ENCODE results near the gene KIFC3.
"Not testable (repeated sequence)": the region's sequence is repeated elsewhere in the genome, so short reads cannot be mapped to it uniquely, and the experiment has no call there.

KIFC3 gene

DNA sequence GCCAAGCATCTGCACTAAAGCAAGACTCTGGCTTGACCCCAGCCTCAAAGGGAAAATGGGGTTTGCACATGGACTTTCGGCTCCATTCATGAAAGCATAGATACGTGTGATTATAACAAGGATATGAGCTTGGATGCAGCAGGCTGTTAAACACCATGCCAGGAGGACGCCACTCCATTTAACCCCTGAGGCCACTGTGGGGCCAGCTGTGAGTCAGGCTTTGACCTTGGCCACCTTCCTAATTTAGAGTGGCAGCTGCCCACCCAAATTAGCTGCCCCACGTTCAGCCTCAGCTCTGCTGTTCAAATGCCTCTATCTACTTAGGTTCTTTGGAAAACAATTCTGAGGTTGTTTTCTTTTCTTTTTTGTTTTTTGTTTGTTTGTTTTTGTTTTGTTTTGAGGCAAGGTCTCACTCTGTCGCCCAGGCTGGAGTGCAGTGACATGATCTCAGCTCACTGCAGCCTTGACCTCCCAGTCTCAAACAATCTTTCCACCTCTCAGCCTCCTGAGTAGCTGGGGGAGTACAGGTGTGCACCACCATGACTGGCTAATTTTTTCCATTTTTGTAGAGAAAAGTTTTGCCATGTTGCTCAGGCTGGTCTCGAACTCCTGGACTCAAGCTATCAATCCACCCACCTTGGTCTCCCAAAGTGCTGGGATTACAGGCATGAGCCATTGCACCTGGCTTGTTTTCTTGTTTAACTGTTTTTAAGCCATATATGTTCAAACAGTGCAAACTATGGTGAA is 23.2 kb upstream of the KIFC3 start:
- DNase-seq (ENCODE audit: low read depth in 2 of 2): no peak

DNA sequence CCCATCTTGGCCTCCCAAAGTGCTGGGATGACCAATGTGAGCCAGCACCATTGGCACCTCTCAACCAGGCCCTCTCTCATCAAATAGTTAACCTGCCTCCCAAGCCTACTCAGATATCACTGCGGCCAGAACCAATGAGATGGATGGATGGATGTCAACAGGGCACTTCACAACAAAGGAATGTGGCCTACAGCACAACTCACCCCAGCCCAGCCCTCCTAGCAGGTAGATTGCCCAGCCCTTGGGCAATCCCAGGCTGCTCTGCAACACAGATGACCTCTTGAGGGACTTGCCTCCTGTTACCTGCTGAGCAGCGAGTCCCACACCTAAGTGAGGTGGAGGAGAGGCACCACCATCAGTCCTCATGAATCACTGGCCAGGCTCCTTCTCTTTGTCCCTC is 22.6 kb upstream of the KIFC3 start:
- DNase-seq (ENCODE audit: low read depth in 2 of 2): no peak

DNA sequence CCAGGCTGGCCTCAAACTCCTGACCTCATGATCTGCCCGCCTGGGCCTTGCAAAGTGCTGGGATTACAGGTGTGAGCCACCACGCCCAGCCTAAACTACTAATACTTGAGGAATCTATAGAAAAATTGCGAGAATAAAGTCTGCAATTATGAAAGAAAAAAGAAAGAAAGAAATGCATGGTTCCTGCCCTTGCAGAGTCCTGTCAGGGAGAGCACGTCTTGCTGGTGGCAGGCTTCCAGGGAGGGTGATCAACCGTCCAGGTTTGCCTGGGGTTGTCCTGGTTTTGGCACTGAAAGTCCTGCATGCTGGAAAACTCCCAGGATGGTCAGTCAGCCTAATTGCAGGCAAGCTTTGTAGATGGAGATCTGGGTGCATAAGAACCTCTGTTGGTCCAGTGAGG is 21.5 kb upstream of the KIFC3 start:
- no peak for DNase-seq (ENCODE audit: low read depth in 2 of 2)

DNA sequence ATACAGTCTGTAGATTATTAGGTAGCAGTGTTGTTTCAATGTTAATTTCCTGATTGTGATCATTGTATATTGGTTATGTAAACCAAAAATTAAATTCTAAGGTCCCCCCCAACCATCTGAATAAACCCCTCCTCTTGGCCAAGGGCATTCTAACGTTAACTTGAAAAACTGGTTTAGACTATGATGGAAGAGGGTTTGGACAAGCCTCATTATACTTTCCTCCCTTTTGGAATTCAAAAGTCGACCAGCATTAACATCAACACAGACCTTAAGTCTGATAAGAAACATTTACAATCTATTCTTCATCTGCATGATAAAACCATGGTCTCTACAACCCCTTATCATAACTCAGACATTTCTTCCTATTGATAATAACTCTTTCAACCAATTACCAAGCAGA is 20.6 kb upstream of the KIFC3 start:
- DNase-seq (ENCODE audit: low read depth in 2 of 2): no peak

DNA sequence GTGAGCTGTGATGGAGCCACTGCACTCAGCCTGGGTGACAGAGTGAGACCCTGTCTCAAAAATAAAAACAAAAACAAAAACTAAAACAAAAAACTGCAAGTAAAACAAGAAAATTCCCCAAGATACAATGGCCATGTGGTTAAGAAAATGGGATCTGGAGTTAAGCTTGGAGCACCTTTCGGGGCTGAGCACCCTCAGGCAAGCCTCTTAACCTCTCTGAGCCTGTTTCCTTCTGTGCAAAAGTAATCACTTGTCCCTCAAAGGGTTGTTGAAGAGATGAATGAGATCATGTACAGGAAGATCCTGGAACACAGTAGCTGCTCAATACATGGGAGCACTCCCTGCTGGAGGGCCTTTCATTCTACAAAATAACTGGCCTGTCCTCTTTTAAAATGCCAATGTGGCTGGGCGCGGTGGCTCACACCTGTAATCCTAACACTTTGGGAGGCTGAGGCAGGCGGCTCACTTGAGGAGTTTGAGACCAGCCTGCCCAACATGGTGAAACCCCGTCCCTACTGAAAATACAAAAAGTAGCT is 19.8 kb upstream of the KIFC3 start:
- DNase-seq (ENCODE audit: low read depth in 2 of 2): no peak

DNA sequence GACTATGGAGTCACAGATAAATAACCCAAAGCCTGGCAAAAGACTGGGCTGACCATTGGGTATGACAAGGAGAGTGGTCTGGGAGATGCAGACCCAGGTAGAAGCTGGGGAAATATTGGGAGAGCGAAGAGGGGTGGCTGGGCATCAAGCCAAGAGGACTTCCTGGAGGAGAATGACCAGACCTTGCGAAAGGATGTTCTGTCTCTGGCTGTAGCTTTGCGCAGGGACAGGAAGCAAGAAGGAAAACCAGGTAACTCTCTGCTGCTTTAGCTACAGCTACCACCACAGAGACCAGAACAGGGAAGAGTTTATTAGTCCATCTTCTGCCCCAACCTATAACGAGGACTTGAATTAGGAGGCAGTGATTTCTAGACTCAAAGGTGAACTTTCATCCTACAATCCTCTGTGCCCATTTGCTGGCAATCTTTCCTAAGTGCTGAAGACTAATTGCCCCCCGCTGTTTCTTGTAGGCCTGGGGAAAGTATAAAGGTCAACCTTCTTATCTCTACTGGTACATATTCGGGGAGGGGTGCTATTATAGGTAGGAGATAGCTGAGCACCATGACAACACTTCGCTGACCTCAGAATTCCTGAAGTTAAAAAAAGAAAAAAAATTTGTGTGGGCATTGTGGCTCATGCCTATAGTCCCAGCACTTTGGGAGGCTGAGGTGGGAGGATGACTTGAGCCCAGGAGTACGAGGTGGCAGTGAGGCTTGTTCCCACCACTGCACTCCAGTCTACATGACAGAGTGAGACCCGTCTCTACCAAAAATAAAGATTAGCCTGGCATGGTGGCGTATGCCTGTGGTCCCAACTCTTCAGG is 19.1 kb upstream of the KIFC3 start:
- DNase-seq (ENCODE audit: low read depth in 2 of 2): no peak

DNA sequence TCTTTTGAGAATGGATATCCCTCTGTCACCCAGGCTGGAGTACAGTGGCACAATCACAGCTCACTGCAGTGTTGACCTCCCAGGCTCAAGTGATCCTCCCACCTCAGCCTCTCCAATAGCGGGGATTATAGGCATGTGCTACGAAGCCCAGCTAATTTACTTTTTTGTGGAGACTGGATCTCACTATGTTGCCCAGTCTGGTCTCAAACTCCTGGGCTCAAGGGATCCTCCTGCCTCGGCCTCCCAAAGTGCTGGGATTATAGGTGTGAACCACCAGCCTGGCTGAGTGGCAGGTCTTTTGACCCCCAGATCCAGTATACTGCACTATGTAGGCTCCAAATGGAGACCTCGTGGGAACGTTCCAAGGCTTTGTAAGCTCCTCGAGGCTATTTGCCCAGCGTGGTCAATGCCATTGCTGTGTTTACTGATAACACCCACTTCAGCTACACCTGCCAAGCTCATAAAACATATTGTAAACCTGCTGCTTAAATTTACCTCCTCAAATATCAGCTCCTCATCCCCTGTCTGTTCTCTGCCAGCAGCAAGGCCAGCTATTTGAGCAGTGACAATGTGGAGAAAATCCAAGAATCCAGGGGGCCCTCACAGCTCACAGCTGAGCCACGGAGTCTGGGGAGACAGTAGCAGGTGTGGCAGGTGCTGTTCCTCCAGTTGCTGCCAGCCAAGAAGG is 16.2 kb upstream of the KIFC3 start:
- DNase-seq (ENCODE audit: low read depth in 2 of 2): no peak

DNA sequence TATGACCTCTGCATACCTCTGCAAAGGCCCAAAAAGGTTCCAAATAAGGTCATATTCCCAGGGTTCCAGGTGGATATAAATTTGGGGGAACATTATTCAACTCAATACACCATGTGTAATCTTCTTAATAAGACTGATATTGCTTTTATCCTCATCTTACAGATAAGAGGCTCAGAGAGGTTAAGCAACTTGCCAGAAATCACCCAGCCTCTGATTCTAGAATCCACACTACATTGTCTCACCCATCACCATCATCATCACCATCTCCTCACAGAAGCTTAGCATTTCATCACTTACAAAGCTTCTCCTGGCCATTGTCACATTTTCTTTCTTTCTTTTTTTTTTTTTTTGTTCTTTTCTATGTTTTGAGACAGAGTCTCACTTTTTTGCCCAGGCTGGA is 15.4 kb upstream of the KIFC3 start:
- no peak for DNase-seq (ENCODE audit: low read depth in 2 of 2)

DNA sequence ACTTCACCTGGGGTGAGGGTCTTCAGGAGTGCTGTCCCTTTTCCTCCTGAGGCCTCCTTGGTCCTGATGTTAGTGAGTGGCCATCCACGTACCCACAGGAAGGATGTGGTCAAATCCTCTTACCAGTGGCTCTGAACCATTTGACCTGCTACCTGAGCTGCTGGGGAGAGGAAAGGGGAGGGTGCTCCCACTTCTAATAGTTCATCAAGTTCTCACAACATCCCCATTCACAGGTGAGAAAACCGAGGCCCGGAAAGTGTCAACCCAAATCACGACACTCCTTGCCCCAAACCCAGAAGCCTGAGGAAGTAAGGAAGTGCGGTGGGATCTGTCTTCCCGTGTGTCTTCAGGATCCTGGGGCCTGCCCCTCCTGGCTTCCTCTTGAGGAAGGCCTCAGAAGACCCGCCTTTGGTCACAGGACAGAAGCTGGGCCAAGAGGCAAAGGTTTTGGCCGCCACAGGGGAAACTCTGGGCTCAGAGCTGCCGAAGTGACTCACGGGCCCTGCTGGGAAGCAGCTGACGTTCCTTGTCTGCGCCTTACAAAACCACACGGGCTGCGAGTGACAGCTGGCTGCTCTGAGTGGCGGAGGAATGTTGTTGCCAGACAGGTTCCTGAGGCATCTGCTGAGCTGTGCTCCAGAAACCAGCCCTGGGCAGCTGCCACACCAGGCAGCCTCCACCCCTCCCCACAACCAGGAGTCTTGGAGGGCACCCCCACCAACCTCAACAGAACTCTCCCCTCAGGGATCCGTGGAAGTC is 13.9 kb upstream of the KIFC3 start:
- DNase-seq (ENCODE audit: low read depth in 2 of 2): peak in 1 of 2 donors; percentile 14

DNA sequence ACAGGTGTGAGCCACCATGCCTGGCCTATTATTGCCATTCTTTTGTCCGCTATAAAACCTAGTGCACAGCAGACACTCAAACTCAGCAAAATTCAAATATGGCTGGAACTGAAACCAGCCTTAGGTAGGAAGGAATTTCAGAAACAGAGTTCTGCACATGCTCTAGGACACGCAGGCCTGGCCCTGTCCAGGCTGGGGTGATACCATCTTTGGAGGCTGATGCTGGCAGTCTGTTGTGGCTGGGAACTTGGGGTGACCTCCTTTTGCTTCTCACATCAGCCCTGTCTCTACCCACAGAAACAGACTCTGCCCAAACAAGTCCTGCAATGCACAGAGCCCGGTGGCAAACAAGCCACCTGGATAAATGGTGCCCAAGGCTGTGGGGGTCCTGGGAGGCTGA is 12.6 kb upstream of the KIFC3 start:
- no peak for DNase-seq (ENCODE audit: low read depth in 2 of 2)

DNA sequence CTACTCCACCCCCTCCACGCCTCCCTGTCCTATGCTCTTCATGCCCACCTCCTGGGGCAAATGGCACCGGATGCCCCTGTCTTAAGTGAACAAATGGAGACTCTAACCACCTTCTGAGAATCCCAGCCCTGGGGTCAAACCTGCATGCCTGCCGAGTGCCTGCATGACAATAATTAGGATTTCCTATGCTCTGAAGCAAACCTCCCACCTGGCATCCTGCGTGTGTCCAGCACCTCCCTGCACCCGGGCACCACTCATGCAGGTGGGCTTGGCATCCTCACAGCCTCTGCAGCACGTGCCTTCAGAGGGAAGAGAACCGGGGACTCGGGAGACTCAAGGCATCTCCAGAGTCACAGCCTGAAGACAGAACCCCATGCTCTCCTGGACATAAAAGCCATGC is 11.2 kb upstream of the KIFC3 start:
- no peak for DNase-seq (ENCODE audit: low read depth in 2 of 2)

DNA sequence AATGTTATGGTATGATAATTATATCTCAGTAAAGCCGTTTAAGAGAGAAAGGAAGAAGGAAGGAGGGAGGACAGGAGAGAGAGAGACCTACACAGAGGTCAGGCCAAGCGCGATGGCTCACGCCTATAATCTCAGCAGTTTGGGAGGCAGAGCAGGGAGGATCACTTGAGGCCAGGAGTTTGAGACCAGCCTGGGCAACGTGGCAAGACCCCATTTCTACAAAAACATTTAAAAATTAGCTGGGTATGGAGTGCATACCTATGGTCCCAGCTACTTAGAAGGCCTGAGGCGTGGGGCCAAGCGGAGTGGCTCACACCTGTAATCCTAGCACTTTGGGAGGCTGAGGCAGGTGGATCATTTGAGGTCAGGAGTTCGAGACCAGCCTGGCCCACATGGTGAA is 9.0 kb upstream of the KIFC3 start:
- not testable (repeated sequence) for DNase-seq (ENCODE audit: low read depth in 2 of 2)

DNA sequence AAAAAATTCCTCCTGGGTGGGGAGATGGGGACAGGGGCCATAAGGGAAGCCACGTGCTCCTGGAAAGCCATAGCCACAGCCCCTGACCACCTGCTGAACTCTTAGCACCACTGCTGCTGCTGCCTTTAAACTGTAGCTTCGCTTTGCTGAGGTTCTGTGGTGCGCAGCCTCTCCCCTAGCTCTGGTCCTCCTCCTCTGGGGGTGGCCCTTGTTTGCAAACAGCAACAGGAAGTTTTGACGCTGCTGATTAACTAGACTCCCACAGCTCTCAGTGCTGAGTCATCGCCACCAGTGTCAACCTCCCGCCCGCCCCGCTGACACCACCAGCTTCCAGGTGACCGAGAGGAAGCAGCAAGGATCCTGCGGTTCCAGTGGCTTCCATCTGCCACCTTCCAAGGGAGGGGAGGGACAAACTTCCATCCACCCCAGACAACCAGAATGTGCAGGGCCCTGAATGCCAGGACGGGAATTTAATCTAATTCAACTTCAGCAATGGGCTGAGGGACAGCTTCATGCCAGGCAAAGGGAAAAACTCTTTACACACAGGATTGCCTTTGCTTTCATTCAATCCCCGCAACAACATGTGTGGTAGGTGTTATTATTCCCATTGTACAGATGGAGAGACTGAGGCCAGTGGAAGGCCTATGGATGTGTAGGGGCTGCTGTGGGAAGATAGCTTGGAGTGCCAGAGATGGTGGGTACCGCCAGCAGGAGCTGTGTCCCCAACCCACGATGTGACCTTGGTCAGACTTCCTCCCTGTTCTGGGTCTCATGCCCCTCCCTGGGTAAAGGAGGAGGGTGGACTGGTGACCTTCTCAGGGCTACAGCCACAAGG is 8.1 kb upstream of the KIFC3 start:
- DNase-seq (ENCODE audit: low read depth in 2 of 2): peak; percentile 53 to 54

DNA sequence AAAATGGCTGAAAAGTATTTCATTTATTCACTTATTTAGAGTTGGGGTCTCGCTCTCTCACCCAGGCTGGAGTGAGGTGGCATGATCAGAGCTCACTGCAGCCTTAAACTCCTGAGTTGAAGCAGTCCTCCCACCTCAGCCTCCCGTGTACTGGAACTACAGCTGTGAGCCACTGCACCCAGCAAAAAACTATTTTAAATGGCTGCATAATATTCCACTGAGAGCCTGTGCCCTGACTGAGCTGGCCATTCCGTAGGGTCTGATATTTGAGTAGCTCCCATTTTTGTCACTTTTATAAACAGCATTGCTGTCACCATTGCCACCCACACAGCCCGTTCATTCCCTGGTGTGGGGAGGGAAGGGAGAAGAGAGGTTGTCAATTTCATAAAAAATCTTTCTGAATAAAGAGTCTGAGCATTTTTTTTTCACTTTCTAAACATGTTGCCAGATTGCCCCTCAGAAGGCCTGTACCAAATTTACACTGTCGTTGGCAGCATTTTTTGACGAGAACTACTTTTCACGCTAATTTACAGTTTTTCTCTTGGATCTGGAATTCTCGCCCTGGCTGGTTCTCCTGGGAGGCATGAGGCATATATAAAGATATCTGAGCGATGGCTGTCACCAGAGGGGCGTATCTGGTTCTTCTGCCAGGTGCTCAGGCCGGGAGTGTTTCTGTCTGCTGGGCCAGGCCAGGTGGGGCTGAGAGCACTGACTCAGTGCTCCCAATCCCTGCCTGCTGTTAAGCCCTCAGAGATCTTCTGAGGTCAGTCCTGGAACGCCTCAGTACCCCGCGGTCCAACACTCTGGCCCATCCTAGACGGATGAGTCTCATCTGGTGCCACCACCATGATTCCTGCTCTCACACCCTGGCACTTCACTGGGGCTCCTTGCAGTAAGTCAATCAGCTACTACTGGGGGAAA is 7.2 kb upstream of the KIFC3 start:
- DNase-seq (ENCODE audit: low read depth in 2 of 2): no peak

DNA sequence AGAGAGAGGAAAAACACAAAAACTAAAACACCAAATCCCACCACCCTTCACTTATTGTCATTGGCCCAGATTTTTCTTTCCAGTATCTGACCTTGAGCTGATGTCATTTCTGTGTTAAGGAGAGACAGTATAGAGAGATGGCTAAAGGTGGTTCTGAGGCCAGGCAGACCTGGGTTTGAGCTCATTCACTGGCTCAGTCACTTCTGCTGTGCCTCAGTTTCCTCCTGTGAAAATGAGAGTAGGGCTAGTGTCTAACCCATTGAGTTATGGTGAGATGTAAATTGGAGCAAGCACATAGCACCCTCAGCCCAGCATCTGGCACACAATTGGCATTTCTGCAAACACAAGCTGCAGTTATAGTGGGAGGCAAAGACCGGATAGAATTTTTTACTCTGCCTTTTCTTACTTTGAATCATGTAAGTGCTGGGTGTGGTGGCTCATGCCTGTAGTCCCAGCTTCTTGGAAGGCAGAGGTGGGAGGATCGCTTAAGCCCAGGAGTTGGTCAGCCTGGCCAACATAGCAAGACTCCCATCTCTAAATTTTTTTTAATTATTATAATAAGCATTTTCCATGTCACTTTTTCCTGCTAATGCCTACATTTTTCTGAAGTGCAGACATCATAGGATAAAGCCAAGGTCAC is 6.4 kb upstream of the KIFC3 start:
- no peak for DNase-seq (ENCODE audit: low read depth in 2 of 2)

DNA sequence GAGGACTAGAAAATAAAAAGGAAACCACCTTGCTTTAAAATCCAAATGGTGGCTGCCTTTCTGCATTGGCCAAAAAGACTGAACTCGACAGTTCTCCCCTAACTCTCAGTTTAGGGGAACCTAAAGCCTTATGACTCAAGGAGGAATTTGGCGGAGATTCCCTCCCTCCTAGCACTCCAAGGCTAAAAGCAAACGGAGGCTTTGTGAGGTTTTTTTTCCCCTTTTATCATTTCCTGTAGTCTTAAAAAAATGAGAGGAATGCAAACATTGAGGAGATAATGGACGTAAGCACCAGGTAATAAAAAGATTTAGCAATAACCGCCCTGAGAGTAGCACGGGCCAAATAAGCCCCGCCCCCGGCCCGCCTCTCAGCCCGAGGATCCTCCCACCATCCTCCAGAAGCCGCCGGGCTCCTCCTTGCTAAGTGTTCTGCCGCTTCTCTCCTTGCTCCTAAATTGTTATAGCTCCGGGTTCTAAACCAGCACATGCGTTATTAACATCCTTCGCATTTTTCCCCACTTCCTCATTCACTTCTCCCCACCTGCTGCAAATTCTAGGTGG is 5.8 kb upstream of the KIFC3 start:
- DNase-seq (ENCODE audit: low read depth in 2 of 2): peak; percentile 29 to 42

DNA sequence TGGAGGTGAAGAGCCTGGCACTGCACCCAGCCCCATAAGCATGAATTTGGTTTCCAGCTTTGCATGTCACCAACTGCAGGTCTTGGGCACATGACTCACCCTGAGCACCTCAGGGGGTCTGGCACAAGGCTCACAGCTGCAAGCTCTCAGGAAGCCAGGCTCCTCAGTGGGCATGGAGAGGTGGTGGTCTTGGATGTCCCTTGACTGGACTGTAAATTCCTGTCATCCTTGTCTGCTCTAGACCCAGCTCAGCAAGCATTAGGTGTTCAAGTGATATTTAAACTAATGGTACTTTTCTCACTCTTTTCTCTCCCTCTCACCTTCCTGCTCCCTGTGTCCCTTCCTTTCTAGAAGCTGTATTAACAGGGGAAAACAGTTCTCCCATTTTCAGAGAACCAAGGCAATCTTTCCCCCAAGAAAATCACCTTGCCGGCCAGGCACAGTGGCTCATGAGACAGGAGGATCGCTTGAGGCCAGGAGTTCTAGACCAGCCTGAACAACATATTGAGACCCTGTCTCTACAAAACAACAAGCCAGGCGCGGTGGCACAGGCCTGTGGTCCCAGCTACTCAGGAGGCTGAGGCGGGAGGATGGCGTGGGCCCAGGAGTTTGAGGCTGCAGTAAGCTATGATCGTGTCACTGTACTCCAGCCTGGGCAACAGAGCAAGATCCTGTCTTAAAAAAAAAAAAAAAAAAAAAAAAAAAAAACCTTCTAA is 5.1 kb upstream of the KIFC3 start:
- DNase-seq (ENCODE audit: low read depth in 2 of 2): no peak

DNA sequence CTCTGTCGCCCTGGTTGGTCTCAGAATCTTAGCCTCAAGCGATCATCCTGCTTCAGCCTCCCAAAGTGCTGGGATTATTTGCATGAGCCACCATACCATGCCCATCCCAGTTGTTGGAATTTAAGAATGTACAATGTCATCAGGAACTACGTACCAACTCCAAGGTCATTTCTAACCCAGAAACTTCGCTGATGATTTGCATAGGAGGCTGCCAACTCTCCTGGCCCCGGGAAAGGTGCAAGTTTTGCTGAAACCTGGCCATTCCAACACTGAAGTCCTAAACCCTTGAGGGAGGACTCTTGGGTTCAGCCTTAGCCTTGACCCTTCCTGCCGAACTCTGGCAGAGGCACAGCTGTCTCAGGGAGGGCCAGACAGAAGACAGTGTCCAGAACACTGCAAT is 2.9 kb upstream of the KIFC3 start:
- DNase-seq (ENCODE audit: low read depth in 2 of 2): no peak
